GM12878 (cell line): ENCODE data around the gene LHX2. TPM values are rescaled to one million over a fixed set of nuclear protein-coding genes. Genes with fewer than 3 reads are reported as not detected.

Experiments
- BCL11A ChIP-seq: IDR thresholded peaks from 2 replicates; pipeline ENCODE4 v1.6.1; 2011; ENCODE audit warnings: low read depth, low read length
- CUX1 ChIP-seq: IDR thresholded peaks from 2 replicates; pipeline ENCODE4 v1.6.1; 2012; ENCODE audit warnings: improper control_type of control experiment, low read depth, low read length; ENCODE audit not compliant: insufficient replicate concordance
- E2F8 ChIP-seq: fragments of 450-650 bp; IDR thresholded peaks from 2 replicates; pipeline ENCODE4 v1.6.1; 2018; ENCODE audit warnings: mild to moderate bottlenecking, low read depth, moderate library complexity; ENCODE audit not compliant: partially characterized antibody
- EP300 ChIP-seq, 2 experiments: fragments of 150-350 bp in 1 of 2; IDR thresholded peaks; 2 replicates each; pipeline ENCODE4 v1.6.1; 2011 to 2012; ENCODE audit warnings: low read depth in 2 of 2, low read length in 2 of 2, borderline replicate concordance in 1 of 2, improper control_type of control experiment in 1 of 2, inconsistent platforms in 1 of 2; ENCODE audit not compliant: control insufficient read depth in 1 of 2
- ESRRA ChIP-seq: IDR thresholded peaks from 2 replicates; pipeline ENCODE4 v1.6.1; 2012; ENCODE audit warnings: mild to moderate bottlenecking, low read length, improper control_type of control experiment
- MEF2B ChIP-seq: fragments of 450-650 bp; IDR thresholded peaks from 2 replicates; pipeline ENCODE4 v1.6.1; 2018; ENCODE audit warnings: mild to moderate bottlenecking, moderate library complexity; ENCODE audit not compliant: partially characterized antibody, poor library complexity, severe bottlenecking
- NFYB ChIP-seq: IDR thresholded peaks from 2 replicates; pipeline ENCODE4 v1.6.1; 2011; ENCODE audit warnings: low read depth, mild to moderate bottlenecking, low read length, improper control_type of control experiment, moderate library complexity; ENCODE audit not compliant: insufficient read depth
- RFX5 ChIP-seq: IDR thresholded peaks from 2 replicates; pipeline ENCODE4 v1.6.1; 2011; ENCODE audit warnings: low read depth, low read length, improper control_type of control experiment
- SPI1 ChIP-seq: IDR thresholded peaks from 2 replicates; pipeline ENCODE4 v1.6.1; 2011; ENCODE audit warnings: low read depth, mild to moderate bottlenecking, low read length, moderate library complexity, borderline replicate concordance; ENCODE audit not compliant: insufficient read depth
- SREBF1 ChIP-seq: IDR thresholded peaks from 2 replicates; pipeline ENCODE4 v1.6.1; 2012; ENCODE audit warnings: mild to moderate bottlenecking, low read length
- SREBF2 ChIP-seq: IDR thresholded peaks from 2 replicates; pipeline ENCODE4 v1.6.1; 2012; ENCODE audit warnings: mild to moderate bottlenecking, low read length
- ZZZ3 ChIP-seq: IDR thresholded peaks from 2 replicates; pipeline ENCODE4 v1.6.1; 2011; ENCODE audit warnings: low read depth; ENCODE audit not compliant: control insufficient read depth, insufficient read length
- polyA plus RNA-seq, 11 experiments: library from polyadenylated mRNA; depleted of rRNA in 4 of 11; unstranded in 6 of 11; stranded (reverse) in 5 of 11; fragments of >200 nt; fragmentation: Nextera tagmentation in 4 of 11; fragmentation: Illumina TruSeq in 1 of 11; extraction: Ambion mirVana in 4 of 11; extraction: Trizol in 1 of 11; gene quantifications; 1 replicate in 1 of 11; 2 replicates in 10 of 11; pipeline versions ENCODE4 v1.2.1 to v1.2.3, GENCODE V29; 2011 to 2016; ENCODE audit warnings: inconsistent platforms in 2 of 11, missing spikeins in 2 of 11, low read depth in 1 of 11
- total RNA-seq, 4 experiments: library from RNA; depleted of rRNA in 3 of 4; stranded (reverse); fragments of >200 nt in 3 of 4; fragmentation: Illumina TruSeq in 1 of 4; extraction: Trizol in 1 of 4; gene quantifications; 2 replicates each; pipeline versions ENCODE4 v1.2.1 to v1.2.3, GENCODE V29; 2013 to 2021
- TF ChIP-seq, protein P1 (sequence below): fragments of 450-650 bp; IDR thresholded peaks from 2 replicates; pipeline ENCODE4 v1.6.1; 2017; ENCODE audit warnings: mild to moderate bottlenecking, moderate library complexity
- TF ChIP-seq, protein P2 (sequence below): fragments of 450-650 bp; IDR thresholded peaks from 2 replicates; pipeline ENCODE4 v1.6.1; 2017; ENCODE audit warnings: borderline replicate concordance

The LHX2 gene
- total and polyA plus RNA-seq, 10 of the 15 experiments (the other 5 are each of a cell fraction or from before 2014, with no cell fraction given) = 0.82 to 69.8 (median 5.3) TPM

- TF ChIP-seq E2F8 (no peak), SREBF1 (no peak), MEF2B (peak; percentile 89), NFYB (no peak), EP300 (IDR thresholded peaks at IDR 0.05; ENCODE audit: borderline replicate concordance in 1 of 2, control insufficient read depth in 1 of 2, low read depth in 2 of 2, low read length in 2 of 2) (0 out of 4 replicates have a peak, but pooled peaks of 1 of the 2 experiments have one; percentile 9), SPI1 (peak; percentile 90), CUX1 (peak; percentile 86), BCL11A (peak; percentile 75), SREBF2 (no peak), RFX5 (no peak), ESRRA (no peak), ZZZ3 (no peak)
- TF ChIP-seq, protein P1, sequence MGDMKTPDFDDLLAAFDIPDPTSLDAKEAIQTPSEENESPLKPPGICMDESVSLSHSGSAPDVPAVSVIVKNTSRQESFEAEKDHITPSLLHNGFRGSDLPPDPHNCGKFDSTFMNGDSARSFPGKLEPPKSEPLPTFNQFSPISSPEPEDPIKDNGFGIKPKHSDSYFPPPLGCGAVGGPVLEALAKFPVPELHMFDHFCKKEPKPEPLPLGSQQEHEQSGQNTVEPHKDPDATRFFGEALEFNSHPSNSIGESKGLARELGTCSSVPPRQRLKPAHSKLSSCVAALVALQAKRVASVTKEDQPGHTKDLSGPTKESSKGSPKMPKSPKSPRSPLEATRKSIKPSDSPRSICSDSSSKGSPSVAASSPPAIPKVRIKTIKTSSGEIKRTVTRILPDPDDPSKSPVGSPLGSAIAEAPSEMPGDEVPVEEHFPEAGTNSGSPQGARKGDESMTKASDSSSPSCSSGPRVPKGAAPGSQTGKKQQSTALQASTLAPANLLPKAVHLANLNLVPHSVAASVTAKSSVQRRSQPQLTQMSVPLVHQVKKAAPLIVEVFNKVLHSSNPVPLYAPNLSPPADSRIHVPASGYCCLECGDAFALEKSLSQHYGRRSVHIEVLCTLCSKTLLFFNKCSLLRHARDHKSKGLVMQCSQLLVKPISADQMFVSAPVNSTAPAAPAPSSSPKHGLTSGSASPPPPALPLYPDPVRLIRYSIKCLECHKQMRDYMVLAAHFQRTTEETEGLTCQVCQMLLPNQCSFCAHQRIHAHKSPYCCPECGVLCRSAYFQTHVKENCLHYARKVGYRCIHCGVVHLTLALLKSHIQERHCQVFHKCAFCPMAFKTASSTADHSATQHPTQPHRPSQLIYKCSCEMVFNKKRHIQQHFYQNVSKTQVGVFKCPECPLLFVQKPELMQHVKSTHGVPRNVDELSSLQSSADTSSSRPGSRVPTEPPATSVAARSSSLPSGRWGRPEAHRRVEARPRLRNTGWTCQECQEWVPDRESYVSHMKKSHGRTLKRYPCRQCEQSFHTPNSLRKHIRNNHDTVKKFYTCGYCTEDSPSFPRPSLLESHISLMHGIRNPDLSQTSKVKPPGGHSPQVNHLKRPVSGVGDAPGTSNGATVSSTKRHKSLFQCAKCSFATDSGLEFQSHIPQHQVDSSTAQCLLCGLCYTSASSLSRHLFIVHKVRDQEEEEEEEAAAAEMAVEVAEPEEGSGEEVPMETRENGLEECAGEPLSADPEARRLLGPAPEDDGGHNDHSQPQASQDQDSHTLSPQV = no peak
- TF ChIP-seq, protein P2, sequence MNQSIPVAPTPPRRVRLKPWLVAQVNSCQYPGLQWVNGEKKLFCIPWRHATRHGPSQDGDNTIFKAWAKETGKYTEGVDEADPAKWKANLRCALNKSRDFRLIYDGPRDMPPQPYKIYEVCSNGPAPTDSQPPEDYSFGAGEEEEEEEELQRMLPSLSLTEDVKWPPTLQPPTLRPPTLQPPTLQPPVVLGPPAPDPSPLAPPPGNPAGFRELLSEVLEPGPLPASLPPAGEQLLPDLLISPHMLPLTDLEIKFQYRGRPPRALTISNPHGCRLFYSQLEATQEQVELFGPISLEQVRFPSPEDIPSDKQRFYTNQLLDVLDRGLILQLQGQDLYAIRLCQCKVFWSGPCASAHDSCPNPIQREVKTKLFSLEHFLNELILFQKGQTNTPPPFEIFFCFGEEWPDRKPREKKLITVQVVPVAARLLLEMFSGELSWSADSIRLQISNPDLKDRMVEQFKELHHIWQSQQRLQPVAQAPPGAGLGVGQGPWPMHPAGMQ = no peak
These were observed 19.4 kb downstream of the LHX2 start (continued) for GRCh38 chr9:124030969-124031451.
